Hepatocyte (in vitro differentiated cells): ENCODE data around the gene RUNDC3A.

ENCODE experiments used
- EZH2 ChIP-seq: fragments of 200-600 bp; sonication (generic); IDR thresholded peaks from 2 replicates; pipeline ENCODE4 v1.6.1; 2016; ENCODE audit warnings: antibody characterized with exemption, mild to moderate bottlenecking, borderline replicate concordance
- EZH2phosphoT487 ChIP-seq: fragments of 200-600 bp; sonication (generic); IDR thresholded peaks from one replicate; pipeline ENCODE4 v1.6.1; 2018; ENCODE audit warnings: antibody characterized with exemption, mild to moderate bottlenecking, low read depth, moderate library complexity; ENCODE audit not compliant: unreplicated experiment, severe bottlenecking
- TF ChIP-seq, protein P1 (sequence below): fragments of 200-600 bp; sonication (generic); IDR thresholded peaks from 2 replicates; pipeline ENCODE4 v1.5.1; 2016; ENCODE audit warnings: antibody characterized with exemption, mild to moderate bottlenecking; ENCODE audit not compliant: poor library complexity

DNA sequence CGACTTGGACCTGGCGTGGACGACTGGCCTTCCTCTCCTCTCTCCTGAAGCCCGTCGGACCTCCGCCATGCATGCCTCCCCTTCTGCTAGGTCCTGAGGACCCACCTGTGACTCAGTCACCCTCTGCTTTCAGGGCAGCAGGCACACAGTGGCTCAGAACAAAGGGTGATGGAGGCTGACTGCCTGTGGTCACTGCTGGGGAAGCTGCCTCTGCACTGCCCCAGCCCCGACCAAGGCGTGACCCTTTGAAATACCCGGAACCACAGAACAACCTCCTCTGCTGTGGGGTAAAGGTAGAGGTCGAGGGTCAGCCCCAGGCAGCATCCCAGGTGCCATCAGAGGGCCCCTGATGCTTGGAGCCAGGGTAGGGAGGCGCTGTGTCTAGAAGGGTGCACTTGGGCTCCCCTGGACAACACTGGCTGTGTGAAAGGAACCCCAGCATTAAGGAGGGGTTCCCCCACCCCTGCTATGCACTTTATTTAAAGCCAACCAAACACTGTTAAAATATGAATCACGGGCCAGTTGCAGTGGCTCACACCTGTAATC, 27.9 kb upstream of the RUNDC3A start:
- TF ChIP-seq, protein P1, sequence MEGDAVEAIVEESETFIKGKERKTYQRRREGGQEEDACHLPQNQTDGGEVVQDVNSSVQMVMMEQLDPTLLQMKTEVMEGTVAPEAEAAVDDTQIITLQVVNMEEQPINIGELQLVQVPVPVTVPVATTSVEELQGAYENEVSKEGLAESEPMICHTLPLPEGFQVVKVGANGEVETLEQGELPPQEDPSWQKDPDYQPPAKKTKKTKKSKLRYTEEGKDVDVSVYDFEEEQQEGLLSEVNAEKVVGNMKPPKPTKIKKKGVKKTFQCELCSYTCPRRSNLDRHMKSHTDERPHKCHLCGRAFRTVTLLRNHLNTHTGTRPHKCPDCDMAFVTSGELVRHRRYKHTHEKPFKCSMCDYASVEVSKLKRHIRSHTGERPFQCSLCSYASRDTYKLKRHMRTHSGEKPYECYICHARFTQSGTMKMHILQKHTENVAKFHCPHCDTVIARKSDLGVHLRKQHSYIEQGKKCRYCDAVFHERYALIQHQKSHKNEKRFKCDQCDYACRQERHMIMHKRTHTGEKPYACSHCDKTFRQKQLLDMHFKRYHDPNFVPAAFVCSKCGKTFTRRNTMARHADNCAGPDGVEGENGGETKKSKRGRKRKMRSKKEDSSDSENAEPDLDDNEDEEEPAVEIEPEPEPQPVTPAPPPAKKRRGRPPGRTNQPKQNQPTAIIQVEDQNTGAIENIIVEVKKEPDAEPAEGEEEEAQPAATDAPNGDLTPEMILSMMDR, result no peak
- TF ChIP-seq EZH2phosphoT487 (no peak), EZH2 (no peak)
